C4-2B (cell line): Measurements from ENCODE around the gene FNDC10.
"Not testable (repeated sequence)": the region's sequence is repeated elsewhere in the genome, so short reads cannot be mapped to it uniquely, and the experiment has no call there.

Experiments used
- H3K27ac ChIP-seq: fragments of 450-650 bp; 2 replicates; pipeline ENCODE4 v1.5.1; 2017
- CTCF ChIP-seq: fragments of 450-650 bp; conservative IDR thresholded peaks from 2 replicates; pipeline ENCODE4 v1.5.1; 2017; ENCODE audit warnings: mild to moderate bottlenecking
- ZFX ChIP-seq: fragments of 450-650 bp; IDR thresholded peaks from 2 replicates; pipeline ENCODE4 v1.6.1; 2017

FNDC10 gene

GRCh38 chr1:1599935-1600860 is at the start of gene FNDC10:
TSS of gene FNDC10 (minus strand) at chr1:1600135. CDS start at chr1:1600015, 120 bp downstream.
- H3K27ac ChIP-seq = peak within 1 kb of the TSS; percentile 46
- no peak for TF ChIP-seq ZFX
- no peak for TF ChIP-seq CTCF

- H3K27ac ChIP-seq = not testable (repeated sequence)
Observed at GRCh38 chr1:1648265-1648664, 48.3 kb upstream of the FNDC10 start.

- H3K27ac ChIP-seq = not testable (repeated sequence)
Observed at GRCh38 chr1:1647567-1648241, 47.8 kb upstream of the FNDC10 start.

GRCh38 chr1:1646326-1646725 is 46.4 kb upstream of the FNDC10 start:
- H3K27ac ChIP-seq = not testable (repeated sequence)

- not testable (repeated sequence) for H3K27ac ChIP-seq
Observed at GRCh38 chr1:1640711-1641461, 41.0 kb upstream of the FNDC10 start.

- not testable (repeated sequence) for H3K27ac ChIP-seq
Observed at GRCh38 chr1:1640081-1640480, 40.1 kb upstream of the FNDC10 start.

- not testable (repeated sequence) for H3K27ac ChIP-seq
Observed at GRCh38 chr1:1639368-1639767, 39.4 kb upstream of the FNDC10 start.

GRCh38 chr1:1638528-1638927 is 38.6 kb upstream of the FNDC10 start:
- H3K27ac ChIP-seq = not testable (repeated sequence)

- not testable (repeated sequence) for H3K27ac ChIP-seq
Observed at GRCh38 chr1:1637479-1637875, 37.5 kb upstream of the FNDC10 start.

- H3K27ac ChIP-seq = not testable (repeated sequence)
Observed at GRCh38 chr1:1636621-1637478, 36.9 kb upstream of the FNDC10 start.

GRCh38 chr1:1634613-1635012 is 34.7 kb upstream of the FNDC10 start:
- H3K27ac ChIP-seq = not testable (repeated sequence)

GRCh38 chr1:1633409-1633808 is 33.5 kb upstream of the FNDC10 start:
- not testable (repeated sequence) for H3K27ac ChIP-seq

GRCh38 chr1:1631782-1632420 is 32.0 kb upstream of the FNDC10 start, which contains the start of gene MMP23B:
TSS of gene MMP23B (plus strand) at chr1:1632173. CDS start at chr1:1632219, 46 bp downstream.
- TF ChIP-seq ZFX (no peak), CTCF (no peak)

More at GRCh38 chr1:1631782-1632420, 32.0 kb upstream of the FNDC10 start, which contains the start of gene MMP23B:
- H3K27ac ChIP-seq = no peak within 1 kb of the TSS
